ENCODE measurements around the gene CHCHD10. TPM values are rescaled to one million over a fixed set of nuclear protein-coding genes. Genes with fewer than 3 reads are reported as not detected.

Gene CHCHD10
- total and polyA plus RNA-seq, 12 donors, result 4.6 to 528 (median 142) TPM

DNA sequence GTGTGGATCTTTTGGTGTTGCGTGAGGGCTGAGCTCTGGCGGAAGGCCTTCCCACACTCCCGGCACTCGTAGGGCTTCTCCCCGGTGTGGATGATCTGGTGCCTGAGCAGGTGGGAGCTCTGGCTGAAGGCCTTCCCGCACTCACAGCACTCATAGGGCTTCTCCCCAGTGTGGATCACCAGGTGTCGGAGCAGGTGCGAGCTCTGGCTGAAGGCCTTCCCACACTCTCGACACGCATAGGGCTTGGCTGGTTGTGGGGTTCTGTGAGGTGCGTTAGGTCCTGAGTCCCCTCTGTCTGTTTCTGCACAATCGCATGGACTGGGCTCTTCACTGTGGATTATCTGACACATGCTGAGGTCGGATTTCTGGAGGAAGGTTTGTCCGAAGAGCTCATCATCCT lies 23.3 kb downstream of the CHCHD10 start:
- TF ChIP-seq POLR2A (IDR thresholded peaks at IDR 0.05), result no peak
- TF ChIP-seq, protein P1, sequence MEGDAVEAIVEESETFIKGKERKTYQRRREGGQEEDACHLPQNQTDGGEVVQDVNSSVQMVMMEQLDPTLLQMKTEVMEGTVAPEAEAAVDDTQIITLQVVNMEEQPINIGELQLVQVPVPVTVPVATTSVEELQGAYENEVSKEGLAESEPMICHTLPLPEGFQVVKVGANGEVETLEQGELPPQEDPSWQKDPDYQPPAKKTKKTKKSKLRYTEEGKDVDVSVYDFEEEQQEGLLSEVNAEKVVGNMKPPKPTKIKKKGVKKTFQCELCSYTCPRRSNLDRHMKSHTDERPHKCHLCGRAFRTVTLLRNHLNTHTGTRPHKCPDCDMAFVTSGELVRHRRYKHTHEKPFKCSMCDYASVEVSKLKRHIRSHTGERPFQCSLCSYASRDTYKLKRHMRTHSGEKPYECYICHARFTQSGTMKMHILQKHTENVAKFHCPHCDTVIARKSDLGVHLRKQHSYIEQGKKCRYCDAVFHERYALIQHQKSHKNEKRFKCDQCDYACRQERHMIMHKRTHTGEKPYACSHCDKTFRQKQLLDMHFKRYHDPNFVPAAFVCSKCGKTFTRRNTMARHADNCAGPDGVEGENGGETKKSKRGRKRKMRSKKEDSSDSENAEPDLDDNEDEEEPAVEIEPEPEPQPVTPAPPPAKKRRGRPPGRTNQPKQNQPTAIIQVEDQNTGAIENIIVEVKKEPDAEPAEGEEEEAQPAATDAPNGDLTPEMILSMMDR (IDR thresholded peaks at IDR 0.05), result no peak
- WGBS, 4 donors, result 97 to 100% (median 99%) methylated on average over 4 to 14 of the region's 14 CpGs
- no peak for DNase-seq
- peaks cover 0 to 23% of the 10 kb centered on the region in 2 donors for H3K36me3 ChIP-seq (replicated peaks in 1 of 2)
- no peak overlapping the region for H3K27ac ChIP-seq
- no peaks in the 10 kb centered on the region for H3K4me1 ChIP-seq (replicated peaks in 1 of 2)
- no peaks in the 10 kb centered on the region for H3K27me3 ChIP-seq
- no peak overlapping the region for H3K4me3 ChIP-seq
- intact Hi-C loops (cut with DNase I), result no loop called here
- H3K9me3 ChIP-seq (replicated peaks in 1 of 3), result no peaks in the 10 kb centered on the region

DNA sequence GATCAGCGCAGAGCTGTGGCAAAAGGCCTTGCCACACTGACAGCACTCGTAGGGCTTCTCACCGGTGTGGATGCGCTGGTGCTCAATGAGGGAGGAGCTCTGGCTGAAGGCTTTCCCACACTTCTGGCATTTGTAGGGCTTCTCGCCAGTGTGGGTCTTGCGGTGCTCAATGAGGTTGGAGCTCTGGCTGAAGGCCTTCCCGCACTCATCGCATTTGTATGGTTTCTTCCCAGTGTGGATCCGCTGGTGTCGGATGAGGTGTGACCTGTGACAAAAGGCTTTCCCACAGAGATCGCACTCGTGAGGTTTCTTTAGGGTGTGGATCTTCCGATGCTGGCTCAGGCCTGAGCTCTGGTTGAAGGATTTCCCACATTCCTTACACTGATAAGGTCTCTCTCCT lies 23.8 kb downstream of the CHCHD10 start:
- H3K9me3 ChIP-seq (replicated peaks in 1 of 3), result no peaks in the 10 kb centered on the region
- no peaks in the 10 kb centered on the region for H3K27me3 ChIP-seq
- peak overlapping the region in 1 of 5 donors; percentile 45 for H3K27ac ChIP-seq
- H3K4me1 ChIP-seq (replicated peaks in 1 of 2), result no peaks in the 10 kb centered on the region
- WGBS, 4 donors, result 97 to 100% (median 98%) methylated on average over 1 to 13 of the region's 13 CpGs
- no peak for DNase-seq
- TF ChIP-seq, protein P1 (IDR thresholded peaks at IDR 0.05), result no peak
- no peak for TF ChIP-seq POLR2A (IDR thresholded peaks at IDR 0.05)
- no peak overlapping the region for H3K4me3 ChIP-seq
- intact Hi-C loops (cut with DNase I), result no loop called here
- H3K36me3 ChIP-seq (replicated peaks in 1 of 2), result peaks cover 0 to 23% of the 10 kb centered on the region in 2 donors

GRCh38 chr22:23743303-23743705 lies 24.5 kb downstream of the CHCHD10 start:
- Histone ChIP-seq H3K27me3 (no peaks in the 10 kb centered on the region), H3K9me3 (replicated peaks in 1 of 3) (no peaks in the 10 kb centered on the region), H3K4me3 (no peak overlapping the region), H3K36me3 (replicated peaks in 1 of 2) (peaks cover 0 to 23% of the 10 kb centered on the region in 2 donors), H3K27ac (peak overlapping the region in 2 of 5 donors; percentile 34 to 65), H3K4me1 (replicated peaks in 1 of 2) (no peaks in the 10 kb centered on the region)
- DNase-seq, result peak in 1 of 7 donors; percentile 23
- TF ChIP-seq POLR2A (IDR thresholded peaks at IDR 0.05), result no peak
- TF ChIP-seq, protein P1 (IDR thresholded peaks at IDR 0.05), result no peak
- 58 to 94% (median 82%) methylated on average over 2 of the region's 2 CpGs for WGBS, 4 donors
- intact Hi-C loops (cut with DNase I), result no loop called here

DNA sequence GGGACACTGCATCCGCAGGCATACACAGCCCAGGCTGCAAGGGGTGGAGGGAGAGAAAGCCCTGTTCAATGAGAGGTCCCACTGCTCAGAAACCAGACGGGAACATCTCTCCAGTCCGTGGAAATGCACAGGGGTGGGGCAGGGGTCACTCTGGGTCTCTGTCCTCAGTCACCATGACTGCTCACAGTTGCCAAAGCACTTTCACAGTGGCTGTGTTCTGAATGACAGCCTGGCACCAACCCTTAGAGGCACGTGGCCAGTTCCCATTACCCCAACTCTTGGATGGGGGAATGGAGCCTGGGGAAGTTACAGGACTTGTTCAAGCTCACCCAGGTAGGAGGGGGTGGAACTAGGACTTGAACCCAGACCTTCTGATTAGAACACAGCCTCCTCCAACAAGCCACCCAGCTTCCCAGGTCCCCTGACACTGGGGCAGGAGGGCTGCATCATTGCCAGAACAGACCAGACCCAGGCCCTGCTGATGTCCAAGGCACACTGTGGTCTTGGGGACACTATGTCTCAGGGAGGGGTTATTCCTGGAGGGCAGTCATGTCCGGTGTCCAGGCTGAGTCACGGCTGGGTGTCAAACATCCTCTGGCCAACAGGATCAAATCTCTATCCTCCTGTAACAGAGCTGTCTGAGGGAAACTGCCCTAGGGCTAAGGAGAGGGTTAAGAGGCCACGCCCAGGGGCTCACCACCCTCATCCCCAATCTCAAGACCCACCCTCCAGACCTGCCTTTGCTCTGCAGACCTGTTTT lies 25.1 kb downstream of the CHCHD10 start:
- 64 to 94% (median 79%) methylated on average over 2 to 7 of the region's 7 CpGs for WGBS, 4 donors
- DNase-seq, result no peak
- Histone ChIP-seq H3K27me3 (no peaks in the 10 kb centered on the region), H3K27ac (peak overlapping the region in 2 of 5 donors; percentile 34 to 65), H3K4me3 (no peak overlapping the region), H3K36me3 (replicated peaks in 1 of 2) (peaks cover 0 to 23% of the 10 kb centered on the region in 2 donors), H3K4me1 (replicated peaks in 1 of 2) (no peaks in the 10 kb centered on the region), H3K9me3 (replicated peaks in 1 of 3) (no peaks in the 10 kb centered on the region)
- intact Hi-C loops (cut with DNase I), result no loop called here
- TF ChIP-seq POLR2A (IDR thresholded peaks at IDR 0.05), result no peak
- TF ChIP-seq, protein P1 (IDR thresholded peaks at IDR 0.05), result no peak

Data from adrenal gland (tissue), 12 donors.